GM23248 (cell line): ENCODE measurements around the gene MCL1.

ENCODE experiments used
- EZH2 ChIP-seq: fragments of 200-600 bp; sonication (generic); IDR thresholded peaks from 2 replicates; pipeline ENCODE4 v1.6.1; 2018; ENCODE audit warnings: antibody characterized with exemption, mild to moderate bottlenecking; ENCODE audit not compliant: insufficient read depth, poor library complexity, severe bottlenecking
- EZH2phosphoT487 ChIP-seq: fragments of 200-600 bp; sonication (generic); IDR thresholded peaks from 2 replicates; pipeline ENCODE4 v1.6.1; 2018; ENCODE audit warnings: antibody characterized with exemption, moderate library complexity, mild to moderate bottlenecking, low read depth; ENCODE audit not compliant: insufficient read depth

- TF ChIP-seq EZH2 (no peak), EZH2phosphoT487 (no peak)
Observed at GRCh38 chr1:150560011-150560438, 19.4 kb downstream of the MCL1 start.
